K562 (cell line): Measurements from ENCODE around the gene ANKLE1. TPM values are rescaled to one million over a fixed set of nuclear protein-coding genes. Genes with fewer than 3 reads are reported as not detected.

Experiments
- ATF1 ChIP-seq, 2 experiments: fragments of 450-650 bp in 1 of 2; IDR thresholded peaks; 2 replicates each; pipeline ENCODE4 v1.6.1; 2016; ENCODE audit warnings: missing compliant biosample characterization in 1 of 2, missing genetic modification characterization in 1 of 2
- ETS1 ChIP-seq: conservative IDR thresholded peaks from 2 replicates; pipeline ENCODE4 v1.6.1; 2011; ENCODE audit warnings: low read depth, mild to moderate bottlenecking, low read length; ENCODE audit not compliant: control insufficient read depth
- KAT2B ChIP-seq: IDR thresholded peaks from one replicate; pipeline ENCODE4 v1.6.1; 2012; ENCODE audit warnings: low read depth, mild to moderate bottlenecking, control low read depth, inconsistent platforms, low read length, moderate library complexity
- KLF13 ChIP-seq: fragments of 450-650 bp; IDR thresholded peaks from 2 replicates; pipeline ENCODE4 v1.6.1; 2016; ENCODE audit warnings: missing genetic modification characterization, low read depth, mild to moderate bottlenecking, missing compliant biosample characterization, moderate library complexity, borderline replicate concordance
- MAX ChIP-seq: sonication (generic); formaldehyde crosslinking; IDR thresholded peaks from 2 replicates; pipeline ENCODE4 v1.9.0; 2022; ENCODE audit warnings: mild to moderate bottlenecking, missing genetic modification reagents
- MED1 ChIP-seq: sonication (generic); formaldehyde crosslinking; IDR thresholded peaks from 2 replicates; pipeline ENCODE4 v1.8.1; 2023; ENCODE audit warnings: missing genetic modification reagents, borderline replicate concordance
- MNT ChIP-seq, 2 experiments: fragments of 450-650 bp; conservative IDR thresholded peaks; 2 replicates each; pipeline ENCODE4 v1.6.1; 2017; ENCODE audit warnings: mild to moderate bottlenecking in 2 of 2, moderate library complexity in 2 of 2
- POLR2G ChIP-seq: fragments of 200-400 bp; formaldehyde crosslinking; IDR thresholded peaks from 2 replicates; pipeline ENCODE4 v1.6.1; 2017; ENCODE audit warnings: low read depth, mild to moderate bottlenecking, antibody characterized with exemption, low read length, moderate library complexity
- PRMT5 ChIP-seq: sonication (generic); formaldehyde crosslinking; IDR thresholded peaks from 2 replicates; pipeline ENCODE4 v1.5.0; 2020; ENCODE audit warnings: missing genetic modification reagents
- RAD21 ChIP-seq, 2 experiments: fragments of 250-450 bp in 1 of 2; fragments of 450-650 bp in 1 of 2; sonication (Bioruptor Pico) in 1 of 2; formaldehyde crosslinking in 1 of 2; IDR thresholded peaks in 1 of 2; conservative IDR thresholded peaks in 1 of 2; 2 replicates each; pipeline versions ENCODE4 v1.4.0 to v1.8.0; 2020 to 2022; ENCODE audit warnings: mild to moderate bottlenecking in 2 of 2, moderate library complexity in 1 of 2
- RNF2 ChIP-seq: sonication (generic); IDR thresholded peaks from 2 replicates; pipeline ENCODE4 v1.6.1; 2016
- RUNX1 ChIP-seq: sonication (generic); IDR thresholded peaks from 2 replicates; pipeline ENCODE4 v1.6.1; 2016; ENCODE audit warnings: antibody characterized with exemption, low read depth
- SIN3B ChIP-seq: fragments of 450-650 bp; IDR thresholded peaks from 2 replicates; pipeline ENCODE4 v1.6.1; 2017; ENCODE audit warnings: low read depth, mild to moderate bottlenecking, moderate library complexity
- SMC3 ChIP-seq: conservative IDR thresholded peaks from 2 replicates; pipeline ENCODE4 v1.6.1; 2011; ENCODE audit warnings: low read depth, low read length, improper control_type of control experiment; ENCODE audit not compliant: insufficient read depth
- TARDBP ChIP-seq: fragments of 450-650 bp; IDR thresholded peaks from 2 replicates; pipeline ENCODE4 v1.6.1; 2016
- THAP7 ChIP-seq: fragments of 250-450 bp; sonication (Bioruptor Pico); IDR thresholded peaks from 2 replicates; pipeline ENCODE4 v1.5.0; 2021
- THRAP3 ChIP-seq: fragments of 450-650 bp; IDR thresholded peaks from 2 replicates; pipeline ENCODE4 v1.6.1; 2016; ENCODE audit warnings: mild to moderate bottlenecking, inconsistent platforms, borderline replicate concordance
- USF1 ChIP-seq: sonication (generic); formaldehyde crosslinking; IDR thresholded peaks from 2 replicates; pipeline ENCODE4 v1.9.0; 2022; ENCODE audit warnings: mild to moderate bottlenecking, missing genetic modification reagents
- ZFX ChIP-seq: sonication (generic); formaldehyde crosslinking; IDR thresholded peaks from 2 replicates; pipeline ENCODE4 v1.8.0; 2022; ENCODE audit warnings: mild to moderate bottlenecking, missing genetic modification reagents, moderate library complexity
- ZNF232 ChIP-seq: sonication (generic); formaldehyde crosslinking; IDR thresholded peaks from 2 replicates; pipeline ENCODE4 v1.8.0; 2022; ENCODE audit warnings: mild to moderate bottlenecking, missing genetic modification reagents
- ZNF449 ChIP-seq: fragments of 250-450 bp; sonication (Bioruptor Pico); IDR thresholded peaks from 2 replicates; pipeline ENCODE4 v1.8.0; 2022; ENCODE audit warnings: moderate library complexity, mild to moderate bottlenecking, inconsistent platforms
- polyA plus RNA-seq, 8 experiments: library from polyadenylated mRNA; depleted of rRNA in 4 of 8; stranded (reverse) in 5 of 8; unstranded in 3 of 8; fragments of >200 nt; fragmentation: Nextera tagmentation in 2 of 8; fragmentation: Illumina TruSeq in 1 of 8; extraction: Ambion mirVana in 2 of 8; extraction: Trizol in 1 of 8; gene quantifications; 2 replicates each; pipeline versions ENCODE4 v1.2.1 to v1.2.3, GENCODE V29; 2011 to 2014; ENCODE audit warnings: inconsistent platforms in 1 of 8, missing spikeins in 1 of 8
- total RNA-seq, 7 experiments: library from RNA; depleted of rRNA in 6 of 7; stranded (reverse); fragments of >200 nt in 6 of 7; fragmentation: Illumina TruSeq in 2 of 7; extraction: Trizol in 2 of 7; gene quantifications; 2 replicates each; pipeline versions ENCODE4 v1.2.1 to v1.2.3, GENCODE V29; 2011 to 2021; ENCODE audit warnings: low replicate concordance in 1 of 7

Gene ANKLE1
- total and polyA plus RNA-seq, 9 of the 15 experiments (the other 6 are each of a cell fraction or from before 2014, with no cell fraction given), result 0.63 to 9.2 (median 2.9) TPM

- no peak for TF ChIP-seq ZNF449 (CRISPR knock-in tag)
- 0 out of 2 replicates have a peak, but pooled peaks have one; percentile 64 for TF ChIP-seq THAP7 (CRISPR knock-in tag)
- TF ChIP-seq KLF13 (tag), result peak; percentile 44; the same call in 1 of the 2 replicates
- peak; percentile 91; the same call in 1 of the 2 replicates for TF ChIP-seq TARDBP
- TF ChIP-seq ZFX (CRISPR knock-in tag), result peak; percentile 85
- peak in 1 of 2 experiments; percentile 68; a peak in 2 of 4 replicates for TF ChIP-seq MNT (conservative IDR thresholded peaks at IDR 0.05)
- TF ChIP-seq POLR2G, result peak; percentile 82
- no peak for TF ChIP-seq THRAP3
- peak; percentile 91; the same call in 1 of the 2 replicates for TF ChIP-seq MED1 (CRISPR knock-in tag)
- TF ChIP-seq MAX (CRISPR knock-in tag), result peak; percentile 93
- TF ChIP-seq RUNX1, result peak; percentile 18; the same call in 1 of the 2 replicates
- no peak for TF ChIP-seq PRMT5
- peak; percentile 64 to 70 for TF ChIP-seq RAD21 (CRISPR knock-in tag; conservative IDR thresholded peaks at IDR 0.05 in 1 of 2, IDR thresholded peaks at IDR 0.05 in 1 of 2)
- peak; percentile 40; the same call in 1 of the 2 replicates for TF ChIP-seq RNF2
- peak; percentile 32; the same call in 1 of the 2 replicates for TF ChIP-seq USF1 (CRISPR knock-in tag)
- peak; percentile 52 for TF ChIP-seq KAT2B
- peak; percentile 78 for TF ChIP-seq SIN3B
- TF ChIP-seq ATF1 (CRISPR knock-in tag; IDR thresholded peaks at IDR 0.05), result no peak
- peak; percentile 68 for TF ChIP-seq ATF1 (tag; IDR thresholded peaks at IDR 0.05)
- TF ChIP-seq SMC3, result 0 out of 2 replicates have a peak, but pooled peaks have one; percentile 17
- TF ChIP-seq ETS1, result 0 out of 2 replicates have a peak, but pooled peaks have one; percentile 53
- TF ChIP-seq ZNF232, result 0 out of 2 replicates have a peak, but pooled peaks have one; percentile 38
These were observed 46.3 kb upstream of the ANKLE1 start (continued) for GRCh38 chr19:17235300-17235970.
